HG03039 (cell line): Measurements from ENCODE around the gene PYCR2.
"Not testable (repeated sequence)": the region's sequence is repeated elsewhere in the genome, so short reads cannot be mapped to it uniquely, and the experiment has no call there.

ENCODE experiments used
- ATAC-seq: cut with Tn5 transposase; IDR thresholded peaks from one replicate; pipeline ENCODE4 v1.9.1; 2021; ENCODE audit warnings: mild to moderate bottlenecking, moderate library complexity; ENCODE audit not compliant: unreplicated experiment

The PYCR2 gene

GRCh38 chr1:225923692-225924555 is at the start of gene PYCR2:
Gene PYCR2, minus strand, starts transcription at chr1:225924250. Its CDS starts 140 bp downstream, at chr1:225924110.
- peak; percentile 97 for ATAC-seq

GRCh38 chr1:225973158-225973557 is 49.1 kb upstream of the PYCR2 start:
- ATAC-seq, result no peak

- no peak for ATAC-seq
These were observed 48.5 kb upstream of the PYCR2 start for GRCh38 chr1:225972344-225973152.

- ATAC-seq, result not testable (repeated sequence)
These were observed 46.6 kb upstream of the PYCR2 start for GRCh38 chr1:225970592-225971157.

GRCh38 chr1:225969751-225970150 is 45.7 kb upstream of the PYCR2 start:
- not testable (repeated sequence) for ATAC-seq

GRCh38 chr1:225965231-225965630 is 41.2 kb upstream of the PYCR2 start:
- ATAC-seq, result no peak

GRCh38 chr1:225963735-225964530 is 39.9 kb upstream of the PYCR2 start:
- ATAC-seq, result no peak

GRCh38 chr1:225962440-225962975 is 38.5 kb upstream of the PYCR2 start:
- ATAC-seq, result peak; percentile 64

- no peak for ATAC-seq
These were observed 37.8 kb upstream of the PYCR2 start for GRCh38 chr1:225961659-225962439.

- ATAC-seq, result no peak
These were observed 34.0 kb upstream of the PYCR2 start for GRCh38 chr1:225958041-225958440.

- ATAC-seq, result no peak
These were observed 30.7 kb upstream of the PYCR2 start for GRCh38 chr1:225954753-225955152.

GRCh38 chr1:225953315-225953714 is 29.3 kb upstream of the PYCR2 start:
- no peak for ATAC-seq

GRCh38 chr1:225950905-225951497 is 27.0 kb upstream of the PYCR2 start:
- ATAC-seq, result no peak

- ATAC-seq, result no peak
These were observed 25.0 kb upstream of the PYCR2 start for GRCh38 chr1:225949041-225949440.

- no peak for ATAC-seq
These were observed 22.8 kb upstream of the PYCR2 start for GRCh38 chr1:225946803-225947202.

- ATAC-seq, result no peak
These were observed 22.1 kb upstream of the PYCR2 start for GRCh38 chr1:225946082-225946620.

GRCh38 chr1:225945564-225945963 is 21.5 kb upstream of the PYCR2 start:
- ATAC-seq, result no peak

- no peak for ATAC-seq
These were observed 20.9 kb upstream of the PYCR2 start for GRCh38 chr1:225944951-225945350.

- no peak for ATAC-seq
These were observed 20.3 kb upstream of the PYCR2 start for GRCh38 chr1:225944387-225944786.
